AG04450 (cell line): ENCODE results near the gene CCDC50. TPM values are rescaled to one million over a fixed set of nuclear protein-coding genes. Genes with fewer than 3 reads are reported as not detected.

Source experiments
- CTCF ChIA-PET: fragments of 300-600, 350-600 bp; formaldehyde crosslinking; extraction: SDS; loops from one replicate; lab custom pipeline; 2022; ENCODE audit warnings: antibody characterized with exemption, inconsistent platforms; lab: Charles Lee
- POLR2A ChIA-PET: fragments of 350-600 bp; formaldehyde crosslinking; extraction: SDS; loops from one replicate; lab custom pipeline; 2021; ENCODE audit warnings: antibody characterized with exemption, inconsistent platforms; lab: Yijun Ruan, JAX
- DNase-seq: peaks from one replicate; pipeline ENCODE4 v3.0.0-alpha.2; 2011; ENCODE audit warnings: low read depth, low spot score
- H3K27ac ChIP-seq: one replicate; pipeline ENCODE4 v1.5.1; 2012; ENCODE audit warnings: low read depth, low read length, control low read depth
- H3K27me3 ChIP-seq: one replicate; pipeline ENCODE4 v1.6.0; 2012; ENCODE audit warnings: low read length; ENCODE audit not compliant: control insufficient read depth, insufficient read depth
- H3K4me3 ChIP-seq: 2 replicates; pipeline ENCODE4 v1.5.1; 2011; ENCODE audit warnings: mild to moderate bottlenecking, low read depth, low read length, control low read depth
- H3K9me3 ChIP-seq: 2 replicates; pipeline ENCODE4 v1.5.1; 2012; ENCODE audit warnings: low read length; ENCODE audit not compliant: control insufficient read depth, insufficient read depth
- polyA plus RNA-seq: library from polyadenylated mRNA; depleted of rRNA; stranded (reverse); fragments of >200 nt; gene quantifications from 2 replicates; pipeline ENCODE4 v1.2.3, GENCODE V29; 2011
- TF ChIP-seq, protein P1 (sequence below): IDR thresholded peaks from 2 replicates; pipeline ENCODE4 v1.5.1; 2011; ENCODE audit warnings: low read depth, low read length, control low read depth, inconsistent platforms

CCDC50 gene
- polyA plus RNA-seq, 1 experiment = 75.6 TPM

DNA sequence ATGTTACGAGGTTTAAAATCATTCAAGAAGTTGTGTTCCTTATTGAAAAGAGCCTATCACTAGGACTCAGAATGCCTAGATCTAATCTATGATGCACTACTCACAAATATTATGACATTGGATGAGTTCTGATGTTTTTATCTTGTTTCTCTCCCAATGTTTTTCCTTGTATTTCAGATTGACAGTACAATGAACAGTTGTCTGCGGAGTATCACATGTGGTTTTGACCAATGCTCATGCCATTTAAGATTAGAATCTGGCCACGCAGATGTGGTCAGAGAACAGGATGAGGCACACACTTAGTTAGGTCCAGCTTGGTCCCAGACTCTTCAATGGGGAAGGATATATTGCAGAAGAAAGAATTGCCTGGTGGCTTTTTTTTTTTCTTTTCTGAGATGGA lies 25.6 kb upstream of the CCDC50 start:
- POLR2A ChIA-PET = no interaction called here
- no peak for DNase-seq

DNA sequence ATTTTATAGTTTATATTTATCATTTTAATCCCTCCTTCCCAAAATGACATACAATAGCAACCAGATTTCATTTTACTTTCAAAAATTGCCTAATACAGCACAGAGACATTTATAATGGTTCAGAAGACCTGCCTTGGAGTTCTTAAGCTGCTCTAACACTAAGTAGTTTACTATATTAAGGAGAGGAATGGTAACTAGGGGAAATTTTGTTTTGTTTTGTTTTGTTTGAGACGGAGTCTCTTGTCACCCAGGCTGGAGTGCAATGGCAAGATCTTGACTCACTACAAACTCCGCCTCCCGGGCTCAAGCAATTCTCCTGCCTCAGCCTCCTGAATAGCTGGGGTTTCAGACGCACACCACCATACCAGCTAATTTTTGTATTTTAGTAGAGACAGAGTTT lies 22.8 kb upstream of the CCDC50 start:
- CTCF ChIA-PET = no interaction called here
- no peak overlapping the region for H3K27ac ChIP-seq
- POLR2A ChIA-PET = no interaction called here
- no peak for DNase-seq
- H3K4me3 ChIP-seq = no peak overlapping the region
- H3K27me3 ChIP-seq = no peaks in the 10 kb centered on the region
- TF ChIP-seq, protein P1, sequence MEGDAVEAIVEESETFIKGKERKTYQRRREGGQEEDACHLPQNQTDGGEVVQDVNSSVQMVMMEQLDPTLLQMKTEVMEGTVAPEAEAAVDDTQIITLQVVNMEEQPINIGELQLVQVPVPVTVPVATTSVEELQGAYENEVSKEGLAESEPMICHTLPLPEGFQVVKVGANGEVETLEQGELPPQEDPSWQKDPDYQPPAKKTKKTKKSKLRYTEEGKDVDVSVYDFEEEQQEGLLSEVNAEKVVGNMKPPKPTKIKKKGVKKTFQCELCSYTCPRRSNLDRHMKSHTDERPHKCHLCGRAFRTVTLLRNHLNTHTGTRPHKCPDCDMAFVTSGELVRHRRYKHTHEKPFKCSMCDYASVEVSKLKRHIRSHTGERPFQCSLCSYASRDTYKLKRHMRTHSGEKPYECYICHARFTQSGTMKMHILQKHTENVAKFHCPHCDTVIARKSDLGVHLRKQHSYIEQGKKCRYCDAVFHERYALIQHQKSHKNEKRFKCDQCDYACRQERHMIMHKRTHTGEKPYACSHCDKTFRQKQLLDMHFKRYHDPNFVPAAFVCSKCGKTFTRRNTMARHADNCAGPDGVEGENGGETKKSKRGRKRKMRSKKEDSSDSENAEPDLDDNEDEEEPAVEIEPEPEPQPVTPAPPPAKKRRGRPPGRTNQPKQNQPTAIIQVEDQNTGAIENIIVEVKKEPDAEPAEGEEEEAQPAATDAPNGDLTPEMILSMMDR = no peak
- H3K9me3 ChIP-seq = no peaks in the 10 kb centered on the region

More for the DNA sequence above, 25.6 kb upstream of the CCDC50 start:
- TF ChIP-seq, protein P1 = no peak
- CTCF ChIA-PET = no interaction called here
- Histone ChIP-seq H3K27ac (no peak overlapping the region), H3K4me3 (no peak overlapping the region), H3K9me3 (no peaks in the 10 kb centered on the region), H3K27me3 (no peaks in the 10 kb centered on the region)

DNA sequence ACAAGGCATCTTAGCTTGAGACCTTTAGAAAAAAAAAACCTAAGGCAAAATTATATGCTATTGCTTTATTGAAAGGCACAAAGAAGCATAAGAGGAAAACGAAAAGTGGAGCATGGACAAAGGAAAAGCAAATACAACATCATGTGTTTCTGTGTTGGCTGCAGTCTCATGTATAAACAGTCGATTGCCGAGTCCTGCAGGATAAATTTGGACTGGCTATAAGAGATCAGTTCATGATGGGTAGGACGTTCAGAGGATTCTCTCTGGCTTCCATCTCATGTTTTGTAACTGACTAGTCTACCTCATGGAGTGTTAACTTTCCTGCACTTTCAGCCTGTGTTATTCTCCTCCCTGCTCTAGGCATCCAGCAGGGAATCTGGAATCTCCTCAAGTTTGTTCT lies 21.9 kb upstream of the CCDC50 start:
- H3K27ac ChIP-seq = no peak overlapping the region
- TF ChIP-seq, protein P1 = no peak
- no peak overlapping the region for H3K4me3 ChIP-seq
- CTCF ChIA-PET = no interaction called here
- no peaks in the 10 kb centered on the region for H3K9me3 ChIP-seq
- H3K27me3 ChIP-seq = no peaks in the 10 kb centered on the region
- no peak for DNase-seq
- POLR2A ChIA-PET = interaction anchor here (0.7 kb wide), 1 partner anchor 830 kb away, joined by 3 read pairs; no protein-coding TSS in a partner anchor

DNA sequence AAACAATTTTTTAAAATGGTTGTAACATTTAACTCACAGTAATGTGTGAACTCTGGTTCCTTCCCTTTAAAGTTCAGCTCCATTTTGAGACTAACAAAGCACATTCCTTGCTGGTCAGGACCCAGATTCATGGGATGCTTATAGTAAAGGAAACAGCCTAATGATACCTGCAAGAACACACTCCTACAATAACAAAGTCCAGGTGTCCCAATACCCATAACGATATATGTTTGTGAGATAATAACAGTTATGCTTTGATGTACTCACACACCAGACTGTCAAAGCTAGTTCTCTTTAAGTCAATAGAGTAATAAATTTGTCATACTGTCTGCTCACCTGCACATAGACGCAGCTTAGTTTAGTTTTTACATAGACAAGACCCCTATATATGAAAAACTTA lies 15.9 kb upstream of the CCDC50 start:
- Histone ChIP-seq H3K4me3 (no peak overlapping the region), H3K27ac (no peak overlapping the region), H3K9me3 (peaks cover 7% of the 10 kb centered on the region; the same call in 1 of the 2 replicates), H3K27me3 (no peaks in the 10 kb centered on the region)
- TF ChIP-seq, protein P1 = no peak
- POLR2A ChIA-PET = no interaction called here
- CTCF ChIA-PET = interaction anchor here (1.2 kb wide), 1 partner anchor 68 kb away, joined by 3 read pairs; no protein-coding TSS in a partner anchor
- DNase-seq = no peak

DNA sequence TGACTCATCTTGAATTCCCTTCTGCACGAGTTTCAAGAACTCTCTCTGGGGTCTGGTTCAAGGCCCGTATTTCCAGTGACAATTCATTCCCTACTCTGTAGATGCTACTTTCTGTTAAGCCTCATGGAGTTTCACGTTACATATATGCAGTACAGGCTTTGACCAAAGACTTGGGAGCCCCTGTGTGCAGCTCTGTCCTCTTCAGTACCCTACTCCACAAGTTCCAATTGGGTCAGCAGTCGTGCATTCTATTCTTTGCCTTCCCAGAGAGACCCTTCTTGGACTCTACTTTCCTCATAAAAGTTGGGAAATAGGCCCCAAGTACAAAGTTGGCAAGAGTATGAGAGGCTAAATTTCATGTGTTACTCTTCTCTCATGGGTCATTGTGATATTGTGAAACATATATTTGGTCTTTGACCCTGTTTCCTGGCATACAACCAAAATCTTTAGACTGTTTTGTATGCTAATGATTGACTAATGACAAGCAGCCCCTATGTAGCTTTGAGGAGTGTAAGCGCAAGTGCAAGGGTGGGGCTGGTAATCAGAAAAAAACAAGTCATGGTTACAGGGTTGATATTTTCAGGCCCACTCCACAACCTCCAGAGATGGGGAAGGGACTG lies 15.0 kb upstream of the CCDC50 start:
- H3K27me3 ChIP-seq = no peaks in the 10 kb centered on the region
- DNase-seq = no peak
- H3K27ac ChIP-seq = no peak overlapping the region
- CTCF ChIA-PET = no interaction called here
- H3K4me3 ChIP-seq = no peak overlapping the region
- POLR2A ChIA-PET = no interaction called here
- peaks cover 7% of the 10 kb centered on the region; the same call in 1 of the 2 replicates for H3K9me3 ChIP-seq
- TF ChIP-seq, protein P1 = no peak
